ENCODE measurements around the gene ADCY7. TPM values are rescaled to one million over a fixed set of nuclear protein-coding genes. Genes with fewer than 3 reads are reported as not detected.

Gene ADCY7
- total and polyA plus RNA-seq, 9 of the 15 experiments (the other 6 are each of a cell fraction or from before 2014, with no cell fraction given), result 2.3 to 108 (median 28.6) TPM

DNA sequence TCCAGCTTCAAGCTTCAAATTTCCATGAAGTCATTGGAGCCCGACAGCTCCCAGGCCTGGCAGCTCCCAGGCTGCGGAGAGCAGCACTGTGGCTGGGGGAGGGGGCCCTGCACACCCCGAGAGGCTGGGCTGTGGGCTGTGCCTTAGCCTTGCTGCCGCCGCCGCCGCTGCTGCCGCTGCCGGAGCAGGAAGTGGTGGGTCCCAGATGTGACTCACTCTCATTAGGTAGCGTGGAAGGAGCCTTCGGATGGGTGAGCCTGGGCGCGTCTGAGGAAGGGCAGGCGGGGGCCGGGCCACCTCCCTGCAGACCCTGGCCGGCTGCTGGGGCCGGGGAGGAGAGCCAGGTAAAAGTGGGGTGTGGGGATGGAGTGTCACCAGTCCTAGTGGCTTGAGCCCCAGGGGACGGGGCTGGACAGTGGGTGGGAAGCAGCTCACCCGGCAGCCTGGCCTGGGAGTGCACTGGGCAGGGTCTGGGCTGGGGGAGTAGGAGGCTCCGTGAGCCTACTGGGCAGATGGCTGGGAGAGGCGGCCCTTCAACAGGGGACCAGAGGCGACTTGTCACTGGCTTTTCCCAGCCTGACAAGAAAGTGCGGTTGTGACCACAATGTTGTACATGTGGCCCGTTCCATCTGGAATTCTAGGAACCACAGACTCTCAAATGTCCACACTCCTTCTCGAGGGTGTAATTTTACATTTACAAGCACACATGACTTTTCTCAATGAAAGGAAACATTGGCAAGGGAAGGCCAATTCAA lies at the start of gene ADCY7 (continued):
- TF ChIP-seq NCOA6 (IDR thresholded peaks at IDR 0.05), result no peak
- TF ChIP-seq, protein P1, sequence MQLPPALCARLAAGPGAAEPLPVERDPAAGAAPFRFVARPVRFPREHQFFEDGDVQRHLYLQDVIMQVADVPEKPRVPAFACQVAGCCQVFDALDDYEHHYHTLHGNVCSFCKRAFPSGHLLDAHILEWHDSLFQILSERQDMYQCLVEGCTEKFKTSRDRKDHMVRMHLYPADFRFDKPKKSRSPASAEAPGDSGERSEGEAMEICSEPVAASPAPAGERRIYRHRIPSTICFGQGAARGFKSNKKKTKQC (CRISPR knock-in tag; IDR thresholded peaks at IDR 0.05), result no peak
- TF ChIP-seq CBX1 (IDR thresholded peaks at IDR 0.05; ENCODE audit: low read depth), result peak; percentile 93
- no peak for TF ChIP-seq SNAPC5 (CRISPR knock-in tag; IDR thresholded peaks at IDR 0.05)
- no peak for TF ChIP-seq NFXL1 (CRISPR knock-in tag; IDR thresholded peaks at IDR 0.05)
- TF ChIP-seq ZNF589 (CRISPR knock-in tag; IDR thresholded peaks at IDR 0.05; ENCODE audit: low read depth), result peak; percentile 53; the same call in 1 of the 2 replicates
- no peak; the same call in 1 of the 2 replicates for TF ChIP-seq ZNF584 (CRISPR knock-in tag; IDR thresholded peaks at IDR 0.05; ENCODE audit: low read depth)
- no peak for TF ChIP-seq SRSF9 (IDR thresholded peaks at IDR 0.05; ENCODE audit: borderline replicate concordance, low read depth, low read length)
- no peak for TF ChIP-seq U2AF2 (optimal IDR thresholded peaks at IDR 0.05; ENCODE audit: low read depth, low read length)
- TF ChIP-seq HBP1 (CRISPR knock-in tag; IDR thresholded peaks at IDR 0.05), result no peak
- TF ChIP-seq TAF15 (IDR thresholded peaks at IDR 0.05; ENCODE audit: low read depth, low read length), result no peak
- TF ChIP-seq RBM15 (IDR thresholded peaks at IDR 0.05; ENCODE audit: insufficient read depth, low read length), result no peak
- no peak for TF ChIP-seq NR2F6 (CRISPR knock-in tag; IDR thresholded peaks at IDR 0.05)
- 0 out of 2 replicates have a peak, but pooled peaks have one; percentile 71 for TF ChIP-seq MTA3 (IDR thresholded peaks at IDR 0.05; ENCODE audit: borderline replicate concordance)
- no peak; the same call in 1 of the 2 replicates for TF ChIP-seq ZEB2 (IDR thresholded peaks at IDR 0.05)
- TF ChIP-seq PBX2 (CRISPR knock-in tag; IDR thresholded peaks at IDR 0.05; ENCODE audit: low read depth), result no peak
- no peak for TF ChIP-seq PBX2 (tag; conservative IDR thresholded peaks at IDR 0.05; ENCODE audit: low read depth)
- TF ChIP-seq RBFOX2 (IDR thresholded peaks at IDR 0.05; ENCODE audit: low read depth, low read length), result peak; percentile 94
- no peak for TF ChIP-seq ZNF140 (CRISPR knock-in tag; IDR thresholded peaks at IDR 0.05)
- no peak for TF ChIP-seq PREB (CRISPR knock-in tag; IDR thresholded peaks at IDR 0.05)
- TF ChIP-seq, protein P2, sequence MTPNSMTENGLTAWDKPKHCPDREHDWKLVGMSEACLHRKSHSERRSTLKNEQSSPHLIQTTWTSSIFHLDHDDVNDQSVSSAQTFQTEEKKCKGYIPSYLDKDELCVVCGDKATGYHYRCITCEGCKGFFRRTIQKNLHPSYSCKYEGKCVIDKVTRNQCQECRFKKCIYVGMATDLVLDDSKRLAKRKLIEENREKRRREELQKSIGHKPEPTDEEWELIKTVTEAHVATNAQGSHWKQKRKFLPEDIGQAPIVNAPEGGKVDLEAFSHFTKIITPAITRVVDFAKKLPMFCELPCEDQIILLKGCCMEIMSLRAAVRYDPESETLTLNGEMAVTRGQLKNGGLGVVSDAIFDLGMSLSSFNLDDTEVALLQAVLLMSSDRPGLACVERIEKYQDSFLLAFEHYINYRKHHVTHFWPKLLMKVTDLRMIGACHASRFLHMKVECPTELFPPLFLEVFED (CRISPR knock-in tag; conservative IDR thresholded peaks at IDR 0.05), result no peak
